HG03064 (cell line): ENCODE measurements around the gene PRKCZ.
"Not testable (repeated sequence)": the region's sequence is repeated elsewhere in the genome, so short reads cannot be mapped to it uniquely, and the experiment has no call there.

Experiments used
- ATAC-seq: cut with Tn5 transposase; IDR thresholded peaks from one replicate; pipeline ENCODE4 v1.9.1; 2021; ENCODE audit warnings: low read depth; ENCODE audit not compliant: unreplicated experiment

The PRKCZ gene

GRCh38 chr1:2147869-2148268 is 97.7 kb downstream of the PRKCZ start:
- not testable (repeated sequence) for ATAC-seq

- ATAC-seq, result no peak
Measured at GRCh38 chr1:2148691-2149090, 98.5 kb downstream of the PRKCZ start.

- ATAC-seq, result no peak
Measured at GRCh38 chr1:2150801-2151200, 100.6 kb downstream of the PRKCZ start.

GRCh38 chr1:2151252-2151651 is 101.0 kb downstream of the PRKCZ start:
- ATAC-seq, result no peak

GRCh38 chr1:2151911-2152310 is 101.7 kb downstream of the PRKCZ start:
- no peak for ATAC-seq

GRCh38 chr1:2152954-2153353 is 102.7 kb downstream of the PRKCZ start:
- ATAC-seq, result no peak

- no peak for ATAC-seq
Measured at GRCh38 chr1:2154022-2154421, 103.8 kb downstream of the PRKCZ start.

- ATAC-seq, result no peak
Measured at GRCh38 chr1:2155147-2155598, 105.0 kb downstream of the PRKCZ start.

- ATAC-seq, result no peak
Measured at GRCh38 chr1:2155788-2156187, 105.6 kb downstream of the PRKCZ start.

GRCh38 chr1:2156866-2157265 is 106.7 kb downstream of the PRKCZ start:
- ATAC-seq, result no peak

GRCh38 chr1:2157856-2158255 is 107.6 kb downstream of the PRKCZ start:
- ATAC-seq, result no peak

GRCh38 chr1:2158272-2158671 is 108.1 kb downstream of the PRKCZ start:
- no peak for ATAC-seq

GRCh38 chr1:2159124-2159523 is 108.9 kb downstream of the PRKCZ start:
- ATAC-seq, result no peak

- no peak for ATAC-seq
Measured at GRCh38 chr1:2160451-2161300, 110.5 kb downstream of the PRKCZ start.

- ATAC-seq, result no peak
Measured at GRCh38 chr1:2163205-2163604, 113.0 kb downstream of the PRKCZ start.

GRCh38 chr1:2165646-2166045 is 115.4 kb downstream of the PRKCZ start:
- ATAC-seq, result no peak

- ATAC-seq, result no peak
Measured at GRCh38 chr1:2166254-2166653, 116.0 kb downstream of the PRKCZ start.

GRCh38 chr1:2166695-2167094 is 116.5 kb downstream of the PRKCZ start:
- no peak for ATAC-seq

GRCh38 chr1:2168090-2168489 is 117.9 kb downstream of the PRKCZ start:
- ATAC-seq, result no peak

- no peak for ATAC-seq
Measured at GRCh38 chr1:2168535-2168934, 118.3 kb downstream of the PRKCZ start.

- no peak for ATAC-seq
Measured at GRCh38 chr1:2169200-2169836, 119.1 kb downstream of the PRKCZ start.

- ATAC-seq, result no peak
Measured at GRCh38 chr1:2170211-2170610, 120.0 kb downstream of the PRKCZ start.
